T-helper 1 cell (primary cell): Measurements from ENCODE around the gene VIM.
"Not testable (repeated sequence)": the region's sequence is repeated elsewhere in the genome, so short reads cannot be mapped to it uniquely, and the experiment has no call there.

ENCODE experiments used
- DNase-seq, 5 donors: peaks; one replicate each; pipeline ENCODE4 v3.0.0-alpha.2; 2012 to 2020

VIM gene

GRCh38 chr10:17257466-17258321, 29.7 kb downstream of the VIM start:
- DNase-seq: peak in 4 of 5 donors; percentile 20 to 66 (median 40)

DNA sequence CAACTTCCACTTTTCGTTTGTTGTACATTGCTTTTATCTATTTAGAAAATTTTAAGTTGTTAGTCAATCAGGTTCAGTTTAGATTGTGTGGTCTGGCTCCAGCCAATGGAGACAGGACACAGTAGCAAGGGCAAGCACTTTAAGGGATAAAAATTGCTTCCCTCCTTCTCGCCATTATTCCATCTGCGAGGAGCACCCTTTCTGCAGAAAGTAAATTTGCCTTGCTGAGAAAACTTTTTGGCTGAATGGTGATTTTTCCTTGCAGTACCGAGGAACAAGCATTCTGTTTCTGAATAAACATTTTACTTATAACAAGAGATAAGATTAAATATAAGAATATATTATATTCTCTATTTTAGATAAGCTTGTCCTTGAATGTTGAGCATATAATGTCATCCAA, 34.5 kb downstream of the VIM start:
- DNase-seq: no peak

- no peak for DNase-seq
Measured at GRCh38 chr10:17263580-17263979, 35.5 kb downstream of the VIM start.

DNA sequence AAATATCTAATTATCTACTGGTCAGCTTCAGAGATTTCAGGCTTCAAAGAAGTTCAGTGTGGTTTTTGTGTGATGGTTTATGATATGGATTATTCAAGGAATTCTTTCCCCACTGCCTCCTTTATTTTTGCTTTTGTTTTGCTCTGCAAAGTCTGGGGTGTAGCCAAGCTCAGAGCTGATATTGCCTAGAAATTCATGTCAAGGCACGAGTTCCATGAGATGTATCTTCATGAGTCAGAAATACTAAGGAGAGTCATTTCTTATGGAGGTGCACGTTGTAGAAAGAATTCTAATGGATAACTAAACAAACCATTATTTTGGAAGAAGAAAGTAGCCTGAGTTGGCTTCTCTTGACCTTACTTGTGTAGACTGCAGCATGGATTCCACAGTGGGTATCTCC, 37.4 kb downstream of the VIM start:
- DNase-seq: no peak

- not testable (repeated sequence) for DNase-seq
Measured at GRCh38 chr10:17266549-17266948, 38.5 kb downstream of the VIM start.

DNA sequence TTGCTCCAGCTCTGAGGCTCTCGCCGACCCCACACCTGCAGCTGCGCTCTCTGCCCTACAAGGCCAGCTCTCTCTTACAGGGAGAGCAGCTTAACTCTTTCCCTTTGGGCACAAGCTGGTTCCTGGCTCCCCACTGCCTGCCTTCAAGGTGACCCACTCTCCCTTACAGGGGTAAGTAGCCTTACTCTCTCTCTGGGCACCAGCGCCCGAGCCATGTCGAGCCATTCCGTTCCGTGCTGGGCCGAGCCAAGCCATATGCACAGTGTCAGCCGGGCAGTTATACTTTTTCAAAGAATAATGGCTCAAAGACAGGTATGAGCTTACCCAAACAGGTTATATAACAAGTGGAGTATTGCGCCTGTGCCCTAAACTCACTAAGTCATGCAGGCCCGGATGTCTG, 44.6 kb downstream of the VIM start:
- no peak for DNase-seq

DNA sequence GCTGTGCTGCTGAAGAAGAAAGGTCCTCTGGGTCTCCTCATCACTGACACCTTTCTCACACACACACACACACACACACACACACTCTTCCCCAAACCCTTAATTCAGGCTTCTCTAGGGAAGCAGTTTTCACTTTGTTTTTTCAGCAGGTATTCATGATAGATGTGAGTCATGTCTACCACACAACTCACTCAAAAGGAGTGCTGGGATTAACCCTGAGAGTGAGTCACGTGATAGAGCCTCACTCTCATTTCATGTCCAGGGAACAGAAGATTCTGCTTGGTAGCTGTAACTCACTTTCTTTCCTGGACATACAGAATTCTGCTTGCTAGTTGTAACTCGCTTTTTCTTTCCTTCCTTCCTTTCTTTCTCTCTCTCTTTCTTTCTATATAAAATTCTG, 45.4 kb downstream of the VIM start:
- no peak for DNase-seq

DNA sequence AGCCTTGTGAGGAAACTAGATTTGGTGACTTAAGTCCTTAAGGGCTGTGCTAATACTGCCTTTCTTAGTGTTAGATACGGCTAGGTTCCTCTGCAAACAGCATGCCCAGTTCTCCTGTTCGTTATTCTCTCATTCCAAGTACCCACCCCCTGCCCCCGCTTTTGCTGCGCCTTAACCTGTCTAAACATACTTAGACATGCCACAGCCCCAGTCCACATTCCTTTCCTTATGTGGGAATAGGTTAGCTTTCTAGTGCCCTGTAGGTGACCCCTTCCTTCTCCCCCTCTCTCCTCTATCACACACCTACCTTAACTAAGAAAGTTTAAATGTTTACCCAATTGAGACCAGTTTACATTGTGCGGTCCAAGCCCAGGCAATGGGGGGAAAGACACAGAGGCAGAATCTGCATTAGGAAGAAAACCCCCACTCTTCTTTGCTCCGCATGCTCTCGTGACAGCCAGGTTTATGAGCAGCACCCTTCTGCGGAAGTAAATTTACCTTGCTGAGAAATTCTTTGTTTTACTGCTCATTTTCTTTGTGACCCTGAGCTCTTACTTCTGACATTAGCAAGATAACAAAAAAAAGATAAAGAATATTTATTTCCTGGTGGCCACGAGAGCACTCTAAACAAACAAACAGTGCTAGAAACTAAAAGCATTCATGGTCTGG, 48.8 kb downstream of the VIM start:
- DNase-seq: no peak

GRCh38 chr10:17278607-17279240, 50.7 kb downstream of the VIM start:
- no peak for DNase-seq

- DNase-seq: no peak
Measured at GRCh38 chr10:17282311-17282710, 54.3 kb downstream of the VIM start.

DNA sequence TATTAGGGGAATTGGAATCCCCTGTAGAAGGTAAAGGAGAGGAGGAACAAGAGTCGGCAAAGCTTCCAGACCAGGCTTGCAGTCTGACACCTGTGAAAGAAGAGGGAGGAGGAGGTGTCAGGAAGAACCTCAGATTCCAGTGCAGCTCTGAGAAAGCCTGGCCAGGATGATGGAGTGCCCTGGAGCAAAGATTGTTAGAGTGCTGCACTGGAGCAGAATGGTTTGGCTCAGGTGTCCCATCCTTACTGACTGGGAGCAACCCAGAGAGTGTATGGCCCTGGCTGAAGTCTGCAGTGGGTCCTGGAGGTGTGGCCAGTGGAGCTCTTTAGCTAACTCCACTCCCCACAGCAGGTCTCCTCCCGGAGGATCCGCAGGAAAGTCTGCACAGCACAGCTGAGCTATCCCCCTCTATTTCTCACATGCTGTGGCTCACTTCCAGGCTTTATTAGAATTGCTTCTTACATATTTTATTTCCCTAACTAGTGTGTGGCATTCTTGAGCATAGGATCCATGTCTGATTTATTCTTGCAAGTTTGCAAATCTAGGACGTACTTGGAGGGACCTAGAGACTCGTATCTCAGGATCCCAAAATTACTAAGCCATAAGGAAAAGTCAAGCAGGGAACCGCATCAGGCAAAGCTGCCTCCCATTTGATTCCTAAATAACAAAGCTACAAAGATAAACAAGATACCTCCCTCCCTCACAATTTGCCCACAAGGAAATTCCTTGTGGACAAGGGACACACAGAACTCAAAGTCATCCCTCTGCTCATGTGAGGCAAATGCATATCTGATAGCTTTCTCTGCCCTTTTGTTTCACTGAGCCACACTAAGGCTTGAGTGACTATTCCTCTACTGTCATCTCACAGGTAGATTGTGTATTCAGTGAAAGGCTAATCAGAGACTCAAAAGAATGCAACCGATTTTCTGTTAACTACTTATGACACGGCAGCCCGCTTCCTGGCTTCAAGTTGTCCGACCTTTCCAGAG, 58.8 kb downstream of the VIM start:
- DNase-seq: no peak
